Neural crest cell (in vitro differentiated cells): ENCODE data around the gene RRP8. TPM values are rescaled to one million over a fixed set of nuclear protein-coding genes. Genes with fewer than 3 reads are reported as not detected.

Experiments
- DNase-seq: peaks from one replicate; pipeline ENCODE4 v3.0.0; 2021; ENCODE audit warnings: low read depth, mixed read lengths, low spot score
- H3K27ac Mint-ChIP-seq: one replicate; pipeline ENCODE4 v1.8.0; 2021; ENCODE audit warnings: mild to moderate bottlenecking, mixed read lengths; ENCODE audit not compliant: unreplicated experiment
- H3K27me3 Mint-ChIP-seq: 2 replicates; pipeline ENCODE4 v1.8.0; 2021; ENCODE audit warnings: low read depth, mild to moderate bottlenecking, mixed read lengths
- H3K36me3 Mint-ChIP-seq: 2 replicates; pipeline ENCODE4 v1.8.0; 2021; ENCODE audit warnings: low read depth, mild to moderate bottlenecking, mixed read lengths
- H3K4me1 Mint-ChIP-seq: 2 replicates; pipeline ENCODE4 v1.8.0; 2021; ENCODE audit warnings: mixed read lengths
- H3K4me3 Mint-ChIP-seq: one replicate; pipeline ENCODE4 v1.8.0; 2021; ENCODE audit warnings: mild to moderate bottlenecking, mixed read lengths
- H3K9me3 Mint-ChIP-seq: 2 replicates; pipeline ENCODE4 v1.8.0; 2021; ENCODE audit warnings: mixed read lengths
- total RNA-seq: library from RNA; stranded (reverse); gene quantifications from 2 replicates; pipeline ENCODE4 v1.2.1, GENCODE V29; 2021
- TF ChIP-seq, protein P1 (sequence below): fragments of 200-600 bp; sonication (generic); conservative IDR thresholded peaks from 2 replicates; pipeline ENCODE4 v1.5.0; 2021; ENCODE audit warnings: antibody characterized with exemption, mild to moderate bottlenecking

RRP8 gene
- total RNA-seq, 1 donor from 2014 or later: 22.5 TPM

DNA sequence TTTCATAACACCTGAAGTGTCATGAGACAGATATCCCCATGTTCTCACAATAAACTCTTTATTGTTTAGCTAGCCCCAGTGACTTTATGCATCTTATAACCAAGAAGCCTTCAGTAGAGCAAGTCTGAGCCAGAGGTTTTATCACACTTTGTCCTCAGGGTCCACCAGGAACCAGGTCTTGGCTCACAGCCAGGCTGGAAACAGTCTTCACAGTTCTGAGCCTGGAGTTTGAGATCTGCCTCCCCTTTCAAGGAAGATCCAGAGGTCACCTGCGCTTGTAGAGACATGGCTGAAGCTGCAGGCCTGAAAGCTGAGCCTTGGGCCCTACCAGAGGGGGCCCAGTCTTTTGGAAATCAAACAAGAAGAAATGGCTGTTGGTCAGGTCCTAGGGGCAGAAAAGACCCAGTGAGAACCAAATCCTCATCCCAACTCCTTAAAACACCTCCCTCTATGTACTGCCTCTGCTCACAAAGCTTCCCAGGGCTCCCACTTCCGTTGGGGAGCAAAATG lies 3.5 kb downstream of the RRP8 start:
- no peak for DNase-seq
- Mint-ChIP-seq H3K4me3 (peak overlapping the region; percentile 50), H3K4me1 (peaks cover 15% of the 10 kb centered on the region), H3K9me3 (no peaks in the 10 kb centered on the region), H3K27ac (no peak overlapping the region), H3K36me3 (peaks cover 16% of the 10 kb centered on the region), H3K27me3 (no peaks in the 10 kb centered on the region)
- TF ChIP-seq, protein P1, sequence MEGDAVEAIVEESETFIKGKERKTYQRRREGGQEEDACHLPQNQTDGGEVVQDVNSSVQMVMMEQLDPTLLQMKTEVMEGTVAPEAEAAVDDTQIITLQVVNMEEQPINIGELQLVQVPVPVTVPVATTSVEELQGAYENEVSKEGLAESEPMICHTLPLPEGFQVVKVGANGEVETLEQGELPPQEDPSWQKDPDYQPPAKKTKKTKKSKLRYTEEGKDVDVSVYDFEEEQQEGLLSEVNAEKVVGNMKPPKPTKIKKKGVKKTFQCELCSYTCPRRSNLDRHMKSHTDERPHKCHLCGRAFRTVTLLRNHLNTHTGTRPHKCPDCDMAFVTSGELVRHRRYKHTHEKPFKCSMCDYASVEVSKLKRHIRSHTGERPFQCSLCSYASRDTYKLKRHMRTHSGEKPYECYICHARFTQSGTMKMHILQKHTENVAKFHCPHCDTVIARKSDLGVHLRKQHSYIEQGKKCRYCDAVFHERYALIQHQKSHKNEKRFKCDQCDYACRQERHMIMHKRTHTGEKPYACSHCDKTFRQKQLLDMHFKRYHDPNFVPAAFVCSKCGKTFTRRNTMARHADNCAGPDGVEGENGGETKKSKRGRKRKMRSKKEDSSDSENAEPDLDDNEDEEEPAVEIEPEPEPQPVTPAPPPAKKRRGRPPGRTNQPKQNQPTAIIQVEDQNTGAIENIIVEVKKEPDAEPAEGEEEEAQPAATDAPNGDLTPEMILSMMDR: no peak

DNA sequence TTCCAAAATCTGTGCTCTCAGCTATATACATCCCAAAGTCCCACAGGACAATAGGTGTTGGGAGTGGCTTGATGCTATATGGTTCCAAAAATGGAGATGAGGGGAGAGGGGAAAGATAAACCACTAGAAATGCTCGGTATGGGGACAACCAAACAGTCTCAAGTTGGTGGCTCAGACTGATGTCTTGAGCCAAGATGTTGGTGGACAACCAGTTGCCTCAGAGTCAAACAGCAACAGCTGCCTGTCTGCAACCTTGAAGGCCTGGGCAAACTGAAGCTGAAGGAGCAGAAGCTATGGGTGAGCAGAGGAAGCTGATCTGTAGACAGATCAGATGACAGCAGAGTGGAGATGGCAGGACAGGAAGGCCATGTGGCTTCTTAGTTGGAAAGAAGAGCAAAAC lies 4.0 kb downstream of the RRP8 start:
- peaks cover 17% of the 10 kb centered on the region for H3K36me3 Mint-ChIP-seq
- H3K27me3 Mint-ChIP-seq: no peaks in the 10 kb centered on the region
- DNase-seq: no peak
- peak overlapping the region; percentile 50 for H3K4me3 Mint-ChIP-seq
- H3K27ac Mint-ChIP-seq: no peak overlapping the region
- TF ChIP-seq, protein P1: no peak
- no peaks in the 10 kb centered on the region for H3K9me3 Mint-ChIP-seq
- peaks cover 15% of the 10 kb centered on the region for H3K4me1 Mint-ChIP-seq

DNA sequence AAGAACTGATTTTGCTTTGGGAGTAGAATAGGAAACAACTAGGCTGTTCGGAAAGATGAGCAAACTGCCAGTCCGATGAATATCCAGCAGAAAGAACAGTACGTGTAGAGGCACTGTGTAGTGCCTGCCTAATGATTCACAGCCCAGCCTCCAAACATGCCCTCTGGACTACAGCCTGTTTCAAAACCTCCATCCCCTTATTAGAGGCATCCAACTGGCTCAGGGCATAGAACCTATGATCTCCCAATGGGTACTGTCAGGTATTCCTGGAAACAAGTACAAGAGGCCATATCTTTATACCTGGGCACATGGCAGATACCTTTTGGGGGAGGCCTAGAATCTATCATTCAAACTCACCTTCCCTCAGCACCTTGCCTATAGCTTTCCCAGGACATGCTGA lies 4.9 kb downstream of the RRP8 start:
- TF ChIP-seq, protein P1: no peak
- peaks cover 15% of the 10 kb centered on the region for H3K4me1 Mint-ChIP-seq
- H3K27ac Mint-ChIP-seq: no peak overlapping the region
- peak overlapping the region; percentile 50 for H3K4me3 Mint-ChIP-seq
- DNase-seq: no peak
- peaks cover 20% of the 10 kb centered on the region for H3K36me3 Mint-ChIP-seq
- no peaks in the 10 kb centered on the region for H3K27me3 Mint-ChIP-seq
- no peaks in the 10 kb centered on the region for H3K9me3 Mint-ChIP-seq

DNA sequence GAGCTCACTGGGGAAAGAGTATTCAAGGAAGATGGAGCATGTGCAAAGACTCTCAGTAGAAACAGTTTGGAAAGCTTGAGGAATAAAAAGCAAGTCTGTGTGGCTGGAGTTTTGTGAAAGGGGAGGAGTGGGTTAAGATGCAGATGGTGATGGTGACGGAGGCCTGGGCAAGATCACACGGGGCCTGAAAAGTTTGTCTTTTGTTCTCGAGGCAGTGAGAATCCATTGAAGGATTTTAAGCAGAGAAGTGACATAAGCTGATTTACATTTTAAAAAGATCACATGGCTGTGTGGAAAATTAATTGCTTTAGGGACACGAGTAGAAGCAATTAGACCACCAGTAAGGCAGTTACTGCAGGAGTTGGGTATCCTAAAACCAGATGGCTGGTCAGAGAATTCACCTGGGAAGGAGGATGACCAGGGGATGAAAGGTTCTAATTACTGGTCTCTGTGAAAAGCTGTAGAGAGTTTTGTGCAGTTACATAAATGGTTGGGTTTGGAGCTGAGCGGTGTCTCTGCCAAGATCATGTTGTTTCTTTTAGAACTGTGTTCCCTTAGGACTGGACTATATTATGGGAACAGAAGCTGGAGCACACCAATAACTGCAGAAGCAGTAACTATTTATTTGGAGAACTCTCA lies 7.1 kb downstream of the RRP8 start:
- no peaks in the 10 kb centered on the region for H3K27me3 Mint-ChIP-seq
- TF ChIP-seq, protein P1: no peak
- peaks cover 15% of the 10 kb centered on the region for H3K4me1 Mint-ChIP-seq
- no peaks in the 10 kb centered on the region for H3K9me3 Mint-ChIP-seq
- H3K36me3 Mint-ChIP-seq: peaks cover 19% of the 10 kb centered on the region
- no peak overlapping the region for H3K4me3 Mint-ChIP-seq
- no peak for DNase-seq
- no peak overlapping the region for H3K27ac Mint-ChIP-seq

DNA sequence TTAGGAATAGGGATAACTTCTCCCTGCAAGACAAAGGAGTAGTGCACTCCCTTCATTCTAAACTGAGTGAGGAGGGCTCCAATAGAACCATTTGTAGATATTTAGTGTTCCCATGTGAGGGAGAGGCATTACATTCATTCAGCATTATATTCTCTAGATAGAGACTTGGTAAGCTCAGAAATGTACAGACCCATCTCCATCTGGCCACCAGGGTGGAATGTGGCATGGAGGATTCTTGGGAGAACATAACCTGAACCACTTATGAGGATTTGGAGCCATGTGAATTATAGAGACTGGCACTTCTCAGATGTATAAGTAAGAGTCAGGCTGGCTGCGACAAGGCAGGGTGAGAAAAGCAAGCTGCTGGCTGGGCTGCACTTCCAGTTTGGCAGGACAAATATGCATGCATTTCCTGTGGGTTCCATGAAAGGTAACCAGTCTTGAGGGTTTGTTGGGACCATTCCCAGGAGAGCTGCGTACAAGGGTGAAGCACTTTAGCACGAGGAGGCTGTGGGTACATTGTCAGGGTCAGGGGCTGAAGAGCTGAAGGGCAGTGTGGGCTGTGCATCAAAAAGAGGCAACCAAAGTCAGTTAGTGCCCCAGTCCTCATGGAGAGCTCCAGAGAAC lies 9.2 kb downstream of the RRP8 start:
- no peak for DNase-seq
- Mint-ChIP-seq H3K4me3 (no peak overlapping the region), H3K36me3 (peaks cover 15% of the 10 kb centered on the region), H3K27me3 (no peaks in the 10 kb centered on the region), H3K4me1 (peaks cover 15% of the 10 kb centered on the region), H3K27ac (no peak overlapping the region), H3K9me3 (no peaks in the 10 kb centered on the region)
- TF ChIP-seq, protein P1: no peak
